Fibroblast of the aortic adventitia (primary cell): ENCODE data around the gene IQCM. TPM values are rescaled to one million over a fixed set of nuclear protein-coding genes. Genes with fewer than 3 reads are reported as not detected.

Source experiments
- DNase-seq: peaks from one replicate; pipeline ENCODE4 v3.0.0-alpha.2; 2010; ENCODE audit warnings: low read depth
- H3K4me3 ChIP-seq: 2 replicates; pipeline ENCODE4 v1.5.1; 2011; ENCODE audit warnings: low read depth, mild to moderate bottlenecking, control low read depth, low read length, moderate library complexity
- CTCF ChIP-seq: IDR thresholded peaks from 2 replicates; pipeline ENCODE4 v1.5.1; 2011; ENCODE audit warnings: mild to moderate bottlenecking, low read length, control low read depth, inconsistent platforms; ENCODE audit not compliant: insufficient read depth
- total RNA-seq: library from RNA; depleted of rRNA; stranded (reverse); fragments of >200 nt; gene quantifications from 2 replicates; pipeline ENCODE4 v1.2.3, GENCODE V29; 2012; ENCODE audit warnings: low replicate concordance

Gene IQCM
- total RNA-seq, 1 donor, result 0.27 TPM

GRCh38 chr4:149754526-149754925, 61.1 kb downstream of the IQCM start:
- H3K4me3 ChIP-seq, result no peak overlapping the region
- TF ChIP-seq CTCF, result no peak
- peak; percentile 19 for DNase-seq

- DNase-seq, result no peak
- no peak overlapping the region for H3K4me3 ChIP-seq
- no peak for TF ChIP-seq CTCF
Measured at GRCh38 chr4:149752729-149753128, 62.9 kb downstream of the IQCM start.

- DNase-seq, result no peak
- H3K4me3 ChIP-seq, result no peak overlapping the region
- no peak for TF ChIP-seq CTCF
Measured at GRCh38 chr4:149751174-149751573, 64.5 kb downstream of the IQCM start.

GRCh38 chr4:149749784-149750183, 65.9 kb downstream of the IQCM start:
- no peak for DNase-seq
- no peak overlapping the region for H3K4me3 ChIP-seq
- no peak for TF ChIP-seq CTCF

- TF ChIP-seq CTCF, result no peak
- no peak for DNase-seq
- H3K4me3 ChIP-seq, result no peak overlapping the region
Measured at GRCh38 chr4:149747646-149748045, 68.0 kb downstream of the IQCM start.

- no peak overlapping the region for H3K4me3 ChIP-seq
Measured at GRCh38 chr4:149746276-149746675, 69.4 kb downstream of the IQCM start.

More at GRCh38 chr4:149746276-149746675, 69.4 kb downstream of the IQCM start:
- no peak for DNase-seq
- no peak for TF ChIP-seq CTCF
